Amniotic epithelial cell (primary cell): ENCODE data around the gene XPO1.
A peak's percentile ranks its signal among the peaks of the same experiment; 100 is the strongest.

Experiments used
- DNase-seq: peaks from one replicate; pipeline ENCODE4 v3.0.0-alpha.2; 2010; ENCODE audit warnings: low read depth

The XPO1 gene

DNA sequence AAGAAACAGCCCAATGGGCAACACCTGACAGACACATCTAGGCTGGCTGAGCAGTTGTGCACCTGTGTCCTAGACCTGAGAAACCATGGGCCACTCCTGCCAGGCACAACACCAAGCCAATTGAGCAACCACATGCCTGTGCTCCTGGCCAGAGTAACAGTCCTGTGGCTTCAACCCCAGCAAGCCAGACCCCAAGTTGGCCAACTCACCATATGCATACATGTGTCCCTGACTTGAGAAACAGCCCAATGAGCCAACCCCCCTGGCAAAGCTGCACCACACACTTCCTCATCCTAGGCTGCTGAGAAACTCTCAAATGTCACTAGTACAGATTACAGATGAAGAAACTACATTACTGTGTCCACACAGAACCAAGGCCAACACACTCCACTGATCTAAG, 103.8 kb downstream of the XPO1 start:
- DNase-seq = peak; percentile 41

DNA sequence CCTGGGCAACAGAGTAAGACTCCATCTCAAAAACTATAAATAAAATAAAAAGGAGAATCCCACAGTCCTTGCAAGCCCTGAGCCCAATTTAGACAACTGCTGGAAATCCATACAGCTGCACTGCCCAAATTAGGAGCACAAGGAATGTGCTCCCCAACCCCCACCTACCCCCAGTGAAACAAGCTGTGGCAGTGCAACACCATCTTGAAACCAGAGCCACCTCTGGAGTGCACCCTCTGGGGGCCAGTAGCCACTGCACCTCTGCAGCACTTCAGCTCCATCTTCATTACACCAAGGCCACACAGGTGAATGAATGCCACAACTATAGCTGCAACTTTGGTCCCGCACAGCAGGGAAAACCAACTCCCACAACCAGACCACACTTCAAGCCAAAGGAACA, 104.5 kb downstream of the XPO1 start:
- no peak for DNase-seq

DNA sequence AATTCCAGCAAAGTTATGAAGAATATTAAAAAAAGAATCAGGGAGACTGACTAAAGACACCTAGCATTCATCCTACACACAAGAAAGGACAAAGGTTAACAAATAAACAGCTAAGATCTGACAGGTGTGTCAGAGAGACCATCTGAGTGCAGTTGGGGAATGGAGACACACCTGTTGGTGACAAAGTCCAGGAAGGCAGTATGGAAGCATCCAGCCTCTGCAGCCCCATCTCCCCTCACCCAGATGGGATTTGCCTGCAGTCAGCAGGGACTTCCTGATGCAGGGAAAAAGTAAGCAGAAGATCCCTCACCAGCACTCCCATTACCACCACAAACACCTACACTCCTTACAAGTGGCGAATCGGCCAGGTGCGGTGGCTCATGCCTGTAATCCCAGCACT, 105.2 kb downstream of the XPO1 start:
- no peak for DNase-seq

DNA sequence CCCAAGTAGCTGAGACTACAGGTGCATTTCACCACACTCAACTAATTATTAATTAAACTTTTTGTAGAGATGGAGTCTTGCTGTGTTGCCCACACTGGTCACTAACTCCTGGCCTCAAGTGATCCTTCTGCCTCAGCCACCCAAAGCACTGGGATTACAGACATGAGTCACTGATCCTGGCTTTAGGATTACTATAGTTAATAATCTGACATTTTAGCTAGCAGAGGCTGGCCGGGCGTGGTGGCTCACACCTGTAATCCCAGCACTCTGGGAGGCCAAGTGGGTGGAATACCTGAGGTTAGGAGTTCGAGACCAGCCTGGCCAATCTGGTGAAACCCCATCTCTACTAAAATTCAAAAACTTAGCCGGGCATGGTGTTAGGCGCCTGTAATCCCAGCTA, 106.8 kb downstream of the XPO1 start:
- no peak for DNase-seq
